Measurements from ENCODE around the gene MOB4. TPM values are rescaled to one million over a fixed set of nuclear protein-coding genes. Genes with fewer than 3 reads are reported as not detected.
"Not testable (repeated sequence)": the region's sequence is repeated elsewhere in the genome, so short reads cannot be mapped to it uniquely, and the experiment has no call there.

MOB4 gene
- total RNA-seq, 2 donors from 2014 or later = 24.7 to 34.1 TPM

GRCh38 chr2:197571627-197572271 is 55.9 kb downstream of the MOB4 start:
- no peak for DNase-seq
- peak overlapping the region; percentile 15 for H3K27ac ChIP-seq
- H3K4me3 ChIP-seq = no peak overlapping the region
- H3K27me3 ChIP-seq = no peaks in the 10 kb centered on the region
- intact Hi-C loops (cut with DNase I) = no loop called here
- H3K9me3 ChIP-seq = no peaks in the 10 kb centered on the region
- no peak for TF ChIP-seq CTCF (IDR thresholded peaks at IDR 0.05)
- H3K4me1 ChIP-seq = no peaks in the 10 kb centered on the region
- no peak overlapping the region for H3K9ac ChIP-seq (ENCODE audit: low read depth in 2 of 2, low read length in 2 of 2)
- no peaks in the 10 kb centered on the region for H3K36me3 ChIP-seq

- TF ChIP-seq CTCF (IDR thresholded peaks at IDR 0.05) = no peak
- intact Hi-C loops (cut with DNase I) = no loop called here
- Histone ChIP-seq H3K9me3 (no peaks in the 10 kb centered on the region), H3K4me3 (no peak overlapping the region), H3K27me3 (no peaks in the 10 kb centered on the region), H3K9ac (ENCODE audit: low read depth in 2 of 2, low read length in 2 of 2) (no peak overlapping the region), H3K4me1 (no peaks in the 10 kb centered on the region), H3K27ac (no peak overlapping the region), H3K36me3 (no peaks in the 10 kb centered on the region)
- DNase-seq = no peak
These were observed 57.7 kb downstream of the MOB4 start for GRCh38 chr2:197573608-197574007.

GRCh38 chr2:197575987-197576386 is 60.1 kb downstream of the MOB4 start:
- Histone ChIP-seq H3K4me1 (no peaks in the 10 kb centered on the region), H3K9ac (ENCODE audit: low read depth in 2 of 2, low read length in 2 of 2) (no peak overlapping the region), H3K27me3 (no peaks in the 10 kb centered on the region), H3K9me3 (no peaks in the 10 kb centered on the region), H3K36me3 (no peaks in the 10 kb centered on the region), H3K4me3 (no peak overlapping the region), H3K27ac (no peak overlapping the region)
- intact Hi-C loops (cut with DNase I) = no loop called here
- TF ChIP-seq CTCF (IDR thresholded peaks at IDR 0.05) = no peak
- no peak for DNase-seq

DNA sequence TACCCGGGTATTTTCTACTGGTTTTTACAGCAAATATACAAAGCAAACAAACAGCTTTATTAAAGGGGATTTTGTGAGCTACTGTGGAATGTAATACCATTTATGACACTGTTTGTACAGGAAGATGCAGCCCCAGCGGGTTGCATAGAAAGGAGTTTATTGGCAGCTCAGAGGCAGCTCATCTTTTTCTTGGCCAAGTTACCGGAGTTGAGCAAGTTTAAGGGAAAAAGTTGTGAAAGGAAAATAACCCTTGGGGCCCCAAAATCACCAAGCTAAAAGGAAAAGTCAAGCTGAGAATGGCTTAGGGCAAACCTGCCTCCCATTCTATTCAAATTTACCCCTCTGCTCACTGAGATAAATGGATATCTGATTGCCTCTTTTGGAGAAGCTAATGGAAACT is 60.8 kb downstream of the MOB4 start:
- Histone ChIP-seq H3K4me1 (no peaks in the 10 kb centered on the region), H3K36me3 (no peaks in the 10 kb centered on the region), H3K9ac (ENCODE audit: low read depth in 2 of 2, low read length in 2 of 2) (no peak overlapping the region), H3K4me3 (no peak overlapping the region), H3K27me3 (no peaks in the 10 kb centered on the region), H3K9me3 (no peaks in the 10 kb centered on the region), H3K27ac (no peak overlapping the region)
- intact Hi-C loops (cut with DNase I) = no loop called here
- no peak for DNase-seq
- no peak for TF ChIP-seq CTCF (IDR thresholded peaks at IDR 0.05)

- intact Hi-C loops (cut with DNase I) = no loop called here
These were observed 61.6 kb downstream of the MOB4 start for GRCh38 chr2:197577446-197577845.

GRCh38 chr2:197578294-197578693 is 62.4 kb downstream of the MOB4 start:
- H3K4me3 ChIP-seq; H3K4me1 ChIP-seq; H3K27ac ChIP-seq; DNase-seq; H3K9me3 ChIP-seq; intact Hi-C loops (cut with DNase I); H3K36me3 ChIP-seq; H3K27me3 ChIP-seq; H3K9ac ChIP-seq (ENCODE audit: low read depth in 2 of 2, low read length in 2 of 2): not testable (repeated sequence)

More at GRCh38 chr2:197577446-197577845, 61.6 kb downstream of the MOB4 start:
- Histone ChIP-seq H3K9me3 (no peaks in the 10 kb centered on the region), H3K27me3 (no peaks in the 10 kb centered on the region), H3K9ac (ENCODE audit: low read depth in 2 of 2, low read length in 2 of 2) (no peak overlapping the region), H3K4me3 (no peak overlapping the region), H3K36me3 (no peaks in the 10 kb centered on the region), H3K4me1 (no peaks in the 10 kb centered on the region), H3K27ac (no peak overlapping the region)
- no peak for TF ChIP-seq CTCF (IDR thresholded peaks at IDR 0.05)
- no peak for DNase-seq

DNA sequence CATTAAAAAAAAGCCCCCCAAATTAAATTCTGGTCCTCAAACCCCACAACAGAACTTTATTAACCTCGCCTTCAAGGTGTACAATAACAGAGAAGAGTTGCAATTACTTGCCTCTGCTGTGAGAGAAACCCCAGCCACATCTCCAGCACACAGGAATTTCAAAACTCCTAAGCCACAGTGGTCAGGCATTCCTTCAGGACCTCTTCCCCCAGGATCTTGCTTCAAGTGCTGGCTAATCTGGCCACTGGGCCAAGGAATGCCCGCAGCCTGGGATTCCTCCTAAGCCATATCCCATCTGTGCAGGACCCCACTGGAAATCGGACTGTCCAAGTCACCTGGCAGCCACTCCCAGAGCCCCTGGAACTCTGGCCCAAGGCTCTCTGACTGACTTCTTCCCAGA is 64.3 kb downstream of the MOB4 start:
- H3K4me1 ChIP-seq; H3K4me3 ChIP-seq; H3K27me3 ChIP-seq; H3K27ac ChIP-seq; H3K36me3 ChIP-seq; intact Hi-C loops (cut with DNase I); DNase-seq; H3K9me3 ChIP-seq; H3K9ac ChIP-seq (ENCODE audit: low read depth in 2 of 2, low read length in 2 of 2): not testable (repeated sequence)

DNA sequence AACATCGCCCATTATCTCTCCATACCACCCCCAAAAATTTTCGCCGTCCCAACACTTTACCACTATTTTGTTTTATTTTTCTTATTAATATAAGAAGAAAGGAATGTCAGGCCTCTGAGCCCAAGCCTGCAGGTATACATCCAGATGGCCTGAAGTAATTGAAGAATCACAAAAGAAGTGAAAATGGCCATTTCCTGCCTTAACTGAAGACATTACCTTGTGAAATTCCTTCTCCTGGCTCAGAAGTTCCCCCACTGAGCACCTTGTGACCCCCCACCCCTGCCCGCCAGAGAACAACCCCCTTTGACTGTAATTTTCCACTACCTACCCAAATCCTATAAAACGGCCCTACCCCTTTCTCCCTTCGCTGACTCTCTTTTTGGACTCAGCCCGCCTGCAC is 71.4 kb downstream of the MOB4 start:
- H3K27me3 ChIP-seq; H3K9me3 ChIP-seq; H3K9ac ChIP-seq (ENCODE audit: low read depth in 2 of 2, low read length in 2 of 2); H3K27ac ChIP-seq; DNase-seq; H3K36me3 ChIP-seq; intact Hi-C loops (cut with DNase I); H3K4me1 ChIP-seq; H3K4me3 ChIP-seq: not testable (repeated sequence)
